Urinary bladder (tissue), 4 donors: ENCODE results near the gene RAB34. TPM values are rescaled to one million over a fixed set of nuclear protein-coding genes. Genes with fewer than 3 reads are reported as not detected.
A peak's percentile ranks its signal among the peaks of the same experiment; 100 is the strongest.

ENCODE experiments used
- DNase-seq: peaks from one replicate; pipeline ENCODE4 v3.0.0-alpha.2; 2015; ENCODE audit errors: extremely low spot score
- H3K27ac ChIP-seq: one replicate; pipeline ENCODE4 v1.5.1; 2013; ENCODE audit warnings: low read depth, mild to moderate bottlenecking, moderate library complexity
- H3K36me3 ChIP-seq: one replicate; pipeline ENCODE4 v1.6.1; 2013; ENCODE audit warnings: mild to moderate bottlenecking, moderate library complexity; ENCODE audit not compliant: insufficient read depth
- H3K4me1 ChIP-seq: one replicate; pipeline ENCODE4 v1.6.1; 2013; ENCODE audit warnings: mild to moderate bottlenecking, moderate library complexity; ENCODE audit not compliant: insufficient read depth
- H3K4me3 ChIP-seq: one replicate; pipeline ENCODE4 v1.5.1; 2013; ENCODE audit warnings: low read depth, low read length
- WGBS: extraction: QIAGEN DNeasy Blood & Tissue Kit; methylation state at CpG from one replicate; pipeline ENCODE4 v1.1.7; 2013; 5-methylcytosine and 5-hydroxymethylcytosine counted together
- polyA plus RNA-seq: library from polyadenylated mRNA; stranded (reverse); fragments of 200-250 nt; gene quantifications from one replicate; pipeline ENCODE4 v1.2.3, GENCODE V29; 2013
- total RNA-seq: library from RNA; depleted of rRNA; stranded (reverse); fragments of >200 nt; gene quantifications from one replicate; pipeline ENCODE4 v1.2.3, GENCODE V29; 2014
- donor health status: healthy with polysubstance abuse.
- donor health status: healthy.

The RAB34 gene
- total and polyA plus RNA-seq, 2 donors, result 63.7 to 170 TPM

GRCh38 chr17:28718333-28719020, 809 bp upstream of the RAB34 start:
- peaks cover 2% of the 10 kb centered on the region for H3K36me3 ChIP-seq
- no peak for DNase-seq
- 24% methylated on average over 18 of the region's 18 CpGs for WGBS
- H3K4me1 ChIP-seq, result peaks cover 2% of the 10 kb centered on the region
- peak overlapping the region; percentile 69 for H3K4me3 ChIP-seq
- peak overlapping the region; percentile 93 for H3K27ac ChIP-seq

- no peak for DNase-seq
- 9% methylated on average over 63 of the region's 63 CpGs for WGBS
- peaks cover 2% of the 10 kb centered on the region for H3K4me1 ChIP-seq
Observed at GRCh38 chr17:28716740-28717577, 709 bp downstream of the RAB34 start.

DNA sequence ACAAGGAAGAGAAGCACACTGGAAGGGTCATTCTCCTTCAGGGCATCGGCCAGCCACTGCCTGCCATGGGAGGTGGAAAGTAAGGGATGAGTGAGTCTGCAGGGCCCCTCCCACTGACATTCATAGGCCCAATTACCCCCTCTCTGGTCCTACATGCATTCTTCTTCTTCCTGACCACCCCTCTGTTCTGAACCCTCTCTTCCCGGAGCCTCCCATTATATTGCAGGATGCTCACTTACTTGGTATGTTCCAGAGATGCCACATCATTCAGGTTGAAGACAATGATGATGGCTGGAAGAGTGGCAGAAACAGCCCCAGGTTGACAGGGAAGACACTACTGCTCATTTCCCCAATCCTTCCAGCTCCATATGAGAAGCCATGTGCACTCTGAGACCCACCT, 2.5 kb downstream of the RAB34 start:
- Histone ChIP-seq H3K4me1 (peaks cover 2% of the 10 kb centered on the region), H3K27ac (no peak overlapping the region), H3K36me3 (peaks cover 2% of the 10 kb centered on the region), H3K4me3 (no peak overlapping the region)
- DNase-seq, result no peak
- WGBS, result 89% methylated on average over 2 of the region's 2 CpGs

More at GRCh38 chr17:28716740-28717577, 709 bp downstream of the RAB34 start:
- Histone ChIP-seq H3K4me3 (peak overlapping the region; percentile 69), H3K27ac (peak overlapping the region; percentile 91), H3K36me3 (peaks cover 2% of the 10 kb centered on the region)

DNA sequence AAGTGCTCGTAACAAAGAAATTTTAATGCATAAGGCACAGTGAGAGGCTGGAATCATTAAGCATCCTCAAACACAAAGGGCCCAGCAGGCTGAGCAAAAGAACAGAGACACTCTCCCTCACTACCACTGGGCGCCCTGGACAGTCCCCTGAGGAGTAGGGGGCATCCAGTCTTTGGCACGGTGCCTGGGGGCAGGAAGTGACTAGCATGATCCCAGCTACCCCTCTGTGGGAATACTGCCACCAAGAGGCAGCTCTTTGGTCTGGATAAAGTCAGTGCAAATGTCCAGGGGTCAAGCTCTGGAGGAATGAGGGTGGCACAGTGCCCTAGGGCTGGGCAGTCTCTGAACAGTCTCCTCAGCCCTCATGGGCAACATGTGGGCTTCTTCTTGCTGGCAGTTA, 3.4 kb downstream of the RAB34 start:
- WGBS, result 97% methylated on average over 3 of the region's 3 CpGs
- no peak overlapping the region for H3K4me3 ChIP-seq
- no peak overlapping the region for H3K27ac ChIP-seq
- peaks cover 2% of the 10 kb centered on the region for H3K4me1 ChIP-seq
- DNase-seq, result no peak
- H3K36me3 ChIP-seq, result peaks cover 2% of the 10 kb centered on the region

DNA sequence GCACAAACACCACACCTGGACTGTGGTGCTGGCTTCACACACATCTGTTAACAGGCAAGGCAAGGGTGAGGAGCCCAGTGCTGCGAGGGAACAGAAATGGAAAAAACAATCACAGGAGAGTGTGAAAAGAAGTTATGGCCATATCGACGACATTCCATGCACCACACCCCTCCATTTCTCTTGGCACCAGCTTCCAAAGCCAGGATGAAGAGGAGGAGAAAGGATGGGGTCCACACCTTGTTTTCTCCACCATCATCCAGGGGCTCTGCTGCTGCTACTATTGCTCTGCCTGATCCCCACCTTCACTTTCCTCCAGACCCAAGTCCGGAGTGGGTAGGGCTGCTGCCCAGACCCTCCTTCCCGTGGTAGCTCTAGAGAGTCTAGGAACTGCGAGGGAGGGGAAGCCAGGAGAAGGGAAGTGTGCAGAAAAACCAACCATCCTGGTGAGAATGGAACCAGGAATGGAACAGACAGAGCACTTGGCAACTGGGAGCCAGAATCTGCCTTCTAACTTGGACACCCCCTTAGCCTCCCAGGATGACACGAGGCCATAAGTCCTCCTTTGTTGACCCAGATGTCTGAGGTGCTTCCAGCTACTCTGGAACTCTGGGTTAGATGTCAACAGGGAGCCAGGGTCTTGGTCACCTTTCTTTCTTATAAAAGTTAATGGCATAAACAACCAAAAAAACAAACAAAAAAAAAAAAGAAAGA, 4.8 kb downstream of the RAB34 start:
- Histone ChIP-seq H3K36me3 (peaks cover 2% of the 10 kb centered on the region), H3K4me3 (no peak overlapping the region), H3K4me1 (peaks cover 2% of the 10 kb centered on the region), H3K27ac (no peak overlapping the region)
- 78% methylated on average over 7 of the region's 7 CpGs for WGBS
- DNase-seq, result no peak

DNA sequence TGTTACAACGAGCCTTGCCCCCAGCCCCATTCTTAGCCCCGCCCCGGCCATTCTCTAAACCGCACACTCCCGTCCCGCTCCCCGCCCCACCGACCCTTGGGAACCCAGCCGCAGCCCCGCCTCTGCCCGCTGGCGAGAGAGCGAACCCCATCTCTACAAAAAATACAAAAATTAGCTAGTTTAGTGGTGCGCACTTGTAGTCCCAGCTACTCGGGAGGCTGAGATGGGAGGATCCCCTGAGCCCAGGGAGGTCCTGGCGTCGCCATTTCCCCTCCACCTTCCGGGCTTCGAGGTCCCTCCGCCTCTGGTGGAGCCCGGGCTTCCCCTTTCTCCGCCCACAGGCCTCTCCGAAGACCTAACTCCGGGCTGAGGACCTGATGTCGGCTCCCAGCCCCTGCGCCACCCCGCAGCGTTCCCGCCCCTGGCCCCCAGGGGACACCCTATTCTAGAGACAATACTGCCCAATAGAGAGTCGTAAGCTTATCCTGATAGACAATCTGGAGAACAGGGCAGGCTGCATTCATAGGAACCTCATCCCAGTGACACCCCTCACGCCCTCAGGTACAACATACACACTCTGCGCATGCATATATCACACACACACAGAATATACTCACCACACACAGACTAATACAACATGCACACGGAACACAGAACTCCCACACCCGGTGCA, 5.5 kb downstream of the RAB34 start:
- H3K4me3 ChIP-seq, result peak overlapping the region; percentile 51
- H3K27ac ChIP-seq, result peak overlapping the region; percentile 60
- no peak for DNase-seq
- peaks cover 2% of the 10 kb centered on the region for H3K4me1 ChIP-seq
- H3K36me3 ChIP-seq, result peaks cover 2% of the 10 kb centered on the region
- WGBS, result 31% methylated on average over 34 of the region's 34 CpGs

DNA sequence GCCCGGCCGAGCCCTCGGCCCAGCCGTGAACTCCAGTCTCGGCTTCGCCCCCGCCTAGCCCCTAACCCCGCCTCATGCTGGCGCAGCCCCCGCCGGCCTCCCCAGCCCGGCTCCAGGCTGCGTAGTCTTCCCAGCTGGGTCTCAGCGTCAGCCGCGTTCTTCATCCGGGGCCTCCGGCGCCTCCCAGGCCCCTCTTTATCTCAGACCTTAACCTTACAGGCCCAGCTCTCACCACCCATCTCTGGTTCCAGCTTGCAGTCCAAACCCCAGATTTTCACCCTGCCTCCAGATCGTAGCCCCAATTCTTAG, 6.0 kb downstream of the RAB34 start, which contains the start of gene PROCA1:
Gene PROCA1 (minus strand): TSS at position 166 of the 309 bp plus-strand sequence. CDS start 228 bp downstream, outside the sequence.
- no peak for DNase-seq
- peak within 1 kb of the TSS; percentile 82 for H3K27ac ChIP-seq
- H3K4me1 ChIP-seq, result peaks cover 2% of the 10 kb centered on the region
- peak within 1 kb of the TSS; percentile 51 for H3K4me3 ChIP-seq
- WGBS, result 2% methylated on average over 20 of the region's 20 CpGs
- H3K36me3 ChIP-seq, result peaks cover 2% of the 10 kb centered on the region

GRCh38 chr17:28710861-28711722, 6.6 kb downstream of the RAB34 start:
- Histone ChIP-seq H3K4me3 (peak overlapping the region; percentile 51), H3K27ac (peak overlapping the region; percentile 82), H3K36me3 (peaks cover 2% of the 10 kb centered on the region), H3K4me1 (no peaks in the 10 kb centered on the region)
- WGBS, result under 1% methylated on average over 74 of the region's 74 CpGs
- DNase-seq, result peak; percentile 80

- no peaks in the 10 kb centered on the region for H3K4me1 ChIP-seq
- DNase-seq, result no peak
- 90% methylated on average over 2 of the region's 2 CpGs for WGBS
- H3K27ac ChIP-seq, result no peak overlapping the region
- H3K4me3 ChIP-seq, result no peak overlapping the region
- peaks cover 2% of the 10 kb centered on the region for H3K36me3 ChIP-seq
Observed at GRCh38 chr17:28707339-28707720, 10.3 kb downstream of the RAB34 start.

- Histone ChIP-seq H3K27ac (no peak overlapping the region), H3K4me1 (no peaks in the 10 kb centered on the region), H3K36me3 (peaks cover 2% of the 10 kb centered on the region), H3K4me3 (no peak overlapping the region)
- no peak for DNase-seq
- 56% methylated on average over 6 of the region's 7 CpGs for WGBS
Observed at GRCh38 chr17:28706471-28707338, 11.0 kb downstream of the RAB34 start.

DNA sequence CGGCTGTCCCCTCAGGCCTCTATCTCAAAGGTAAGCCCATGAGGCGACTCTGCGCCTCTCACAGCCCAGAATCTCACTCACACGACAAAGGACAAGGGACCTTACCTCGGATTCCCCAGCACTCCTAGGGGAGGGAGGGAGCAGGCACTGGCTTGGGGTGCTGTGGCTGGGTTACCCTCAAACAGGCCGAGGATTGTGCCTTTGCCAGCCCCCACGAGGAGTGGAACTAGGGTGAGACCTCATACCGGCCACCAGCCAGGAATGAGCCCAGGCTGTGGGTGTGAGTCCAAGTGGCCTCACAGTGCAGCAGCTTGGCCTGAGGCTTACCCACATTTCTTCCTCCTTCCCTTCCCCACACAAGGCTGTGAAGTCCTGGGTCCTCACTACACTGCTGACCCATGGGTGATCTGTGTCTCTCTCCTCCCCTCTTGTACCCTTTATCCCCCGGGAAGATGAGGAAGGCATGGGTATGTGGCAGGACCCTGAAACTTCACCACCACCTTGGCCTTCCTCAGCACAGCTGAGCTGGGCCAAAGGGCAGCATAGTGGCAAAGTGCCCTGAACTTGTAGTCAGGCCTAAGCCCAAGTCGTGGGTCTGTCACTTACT, 11.8 kb downstream of the RAB34 start:
- H3K36me3 ChIP-seq, result peaks cover 2% of the 10 kb centered on the region
- no peaks in the 10 kb centered on the region for H3K4me1 ChIP-seq
- H3K27ac ChIP-seq, result no peak overlapping the region
- DNase-seq, result no peak
- no peak overlapping the region for H3K4me3 ChIP-seq
- 76% methylated on average over 10 of the region's 10 CpGs for WGBS
